Neural progenitor cell (in vitro differentiated cells): ENCODE measurements around the gene MED13L.

Experiments used
- CTCF ChIP-seq: fragments of 200-600 bp; sonication (generic); IDR thresholded peaks from 2 replicates; pipeline ENCODE4 v1.5.1; 2017; ENCODE audit warnings: antibody characterized with exemption, mild to moderate bottlenecking
- EZH2 ChIP-seq: fragments of 200-600 bp; sonication (generic); IDR thresholded peaks from 2 replicates; pipeline ENCODE4 v1.6.1; 2017; ENCODE audit warnings: antibody characterized with exemption, mild to moderate bottlenecking, moderate library complexity
- EZH2phosphoT487 ChIP-seq: fragments of 200-600 bp; sonication (generic); IDR thresholded peaks from 2 replicates; pipeline ENCODE4 v1.6.1; 2017; ENCODE audit warnings: antibody characterized with exemption

DNA sequence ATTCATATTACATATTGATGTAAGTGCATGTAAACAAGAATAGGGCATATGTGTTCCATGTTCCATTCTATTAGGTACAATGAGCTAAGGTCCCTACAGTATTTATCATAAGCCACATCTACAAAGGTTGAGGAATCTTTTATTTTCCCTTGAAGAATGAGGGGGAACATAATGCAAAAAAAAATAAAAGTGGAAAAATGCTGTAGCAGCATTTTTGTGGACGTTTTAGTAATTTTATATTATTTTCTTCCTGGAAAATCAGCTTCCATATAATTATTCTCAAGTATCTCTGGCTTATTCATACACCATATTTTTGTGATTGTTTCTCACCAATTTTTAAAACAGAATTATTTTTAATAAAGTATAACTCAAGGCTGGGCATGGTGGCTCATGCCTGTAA is 148.7 kb downstream of the MED13L start:
- no peak for TF ChIP-seq CTCF
- no peak for TF ChIP-seq EZH2phosphoT487
- no peak for TF ChIP-seq EZH2
